GM18861 (cell line): Measurements from ENCODE around the gene PHF23.
"Not testable (repeated sequence)": the region's sequence is repeated elsewhere in the genome, so short reads cannot be mapped to it uniquely, and the experiment has no call there.

Source experiments
- ATAC-seq: cut with Tn5 transposase; IDR thresholded peaks from one replicate; pipeline ENCODE4 v1.9.1; 2021; ENCODE audit not compliant: unreplicated experiment

Gene PHF23

GRCh38 chr17:7258731-7259554 lies 19.7 kb upstream of the PHF23 start:
- ATAC-seq, result no peak

GRCh38 chr17:7256766-7257456 lies 17.7 kb upstream of the PHF23 start:
- ATAC-seq, result no peak

- no peak for ATAC-seq
These were observed 15.3 kb upstream of the PHF23 start for GRCh38 chr17:7254511-7254910.

GRCh38 chr17:7253082-7253481 lies 13.8 kb upstream of the PHF23 start:
- ATAC-seq, result no peak

- ATAC-seq, result peak; percentile 28
These were observed 13.2 kb upstream of the PHF23 start, which contains the start of gene ELP5 for GRCh38 chr17:7252176-7253043. Gene ELP5, plus strand, starts transcription at chr17:7252215. Its CDS starts 336 bp downstream, at chr17:7252551.

- peak; percentile 82 for ATAC-seq
These were observed 12.5 kb upstream of the PHF23 start, which contains the start of gene CTDNEP1 for GRCh38 chr17:7251661-7252175. Gene CTDNEP1, minus strand, starts transcription at chr17:7251734. Its CDS starts 438 bp downstream, at chr17:7251296.

- ATAC-seq, result no peak
These were observed 11.7 kb upstream of the PHF23 start for GRCh38 chr17:7250695-7251627.

GRCh38 chr17:7249830-7250229 lies 10.6 kb upstream of the PHF23 start:
- ATAC-seq, result no peak

- ATAC-seq, result no peak
These were observed 10.0 kb upstream of the PHF23 start for GRCh38 chr17:7249214-7249613.

- no peak for ATAC-seq
These were observed 9.5 kb upstream of the PHF23 start for GRCh38 chr17:7248796-7249195.

GRCh38 chr17:7246779-7247178 lies 7.5 kb upstream of the PHF23 start:
- ATAC-seq, result no peak

GRCh38 chr17:7243838-7244237 lies 4.6 kb upstream of the PHF23 start:
- ATAC-seq, result not testable (repeated sequence)

GRCh38 chr17:7243453-7243729 lies 4.1 kb upstream of the PHF23 start:
- ATAC-seq, result no peak

- ATAC-seq, result peak; percentile 41
These were observed 3.6 kb upstream of the PHF23 start for GRCh38 chr17:7242717-7243452.

GRCh38 chr17:7241783-7242716 lies 2.8 kb upstream of the PHF23 start, which contains the start of gene GABARAP:
Gene GABARAP, minus strand, starts transcription at chr17:7242449. Its CDS starts 119 bp downstream, at chr17:7242330.
- peak; percentile 28 for ATAC-seq

- ATAC-seq, result no peak
These were observed 2.0 kb upstream of the PHF23 start for GRCh38 chr17:7241090-7241733.

- ATAC-seq, result no peak
These were observed 1.1 kb upstream of the PHF23 start for GRCh38 chr17:7240375-7240774.
